Neural progenitor cell (in vitro differentiated cells): Measurements from ENCODE around the gene KCNQ1.
A peak's percentile ranks its signal among the peaks of the same experiment; 100 is the strongest.

Source experiments
- CTCF ChIP-seq: fragments of 200-600 bp; sonication (generic); IDR thresholded peaks from 2 replicates; pipeline ENCODE4 v1.5.1; 2017; ENCODE audit warnings: antibody characterized with exemption, mild to moderate bottlenecking
- EZH2 ChIP-seq: fragments of 200-600 bp; sonication (generic); IDR thresholded peaks from 2 replicates; pipeline ENCODE4 v1.6.1; 2017; ENCODE audit warnings: antibody characterized with exemption, mild to moderate bottlenecking, moderate library complexity
- EZH2phosphoT487 ChIP-seq: fragments of 200-600 bp; sonication (generic); IDR thresholded peaks from 2 replicates; pipeline ENCODE4 v1.6.1; 2017; ENCODE audit warnings: antibody characterized with exemption

- TF ChIP-seq CTCF (peak; percentile 89), EZH2 (no peak), EZH2phosphoT487 (no peak)
Measured at GRCh38 chr11:2420502-2421225, 24.1 kb upstream of the KCNQ1 start.
